Activated CD8-positive, alpha-beta T cell treated with anti-CD3 and anti-CD28 coated beads for 36 hours (primary cell): ENCODE results near the gene GJE1. TPM values are rescaled to one million over a fixed set of nuclear protein-coding genes. Genes with fewer than 3 reads are reported as not detected.

ENCODE experiments used
- ATAC-seq: fragments of 200-7000 bp; cut with Tn5 transposase; one replicate; pipeline ENCODE4 v1.10.0; 2021; ENCODE audit warnings: mild to moderate bottlenecking, moderate library complexity
- CTCF ChIA-PET: fragments of 350-600 bp; sonication (Branson Sonifier 250); formaldehyde crosslinking; loops from one replicate; lab custom pipeline; 2021; ENCODE audit warnings: antibody characterized with exemption; lab: Charles Lee
- POLR2A ChIA-PET: fragments of 350-600 bp; sonication (Branson Sonifier 250); formaldehyde crosslinking; loops from one replicate; lab custom pipeline; 2021; ENCODE audit warnings: antibody characterized with exemption; lab: Charles Lee
- DNase-seq: peaks from one replicate; pipeline ENCODE4 v3.0.0-alpha.2; 2020
- H3K27ac Mint-ChIP-seq: one replicate; pipeline ENCODE4 v1.8.0; 2021; ENCODE audit warnings: mild to moderate bottlenecking, mixed read lengths
- H3K27me3 Mint-ChIP-seq: one replicate; pipeline ENCODE4 v1.8.0; 2021; ENCODE audit warnings: mixed read lengths
- H3K36me3 Mint-ChIP-seq: one replicate; pipeline ENCODE4 v1.8.0; 2021; ENCODE audit warnings: low read depth, mixed read lengths
- H3K4me1 Mint-ChIP-seq: one replicate; pipeline ENCODE4 v1.8.0; 2021; ENCODE audit warnings: low read depth, mixed read lengths
- H3K4me3 Mint-ChIP-seq: one replicate; pipeline ENCODE4 v1.8.0; 2021; ENCODE audit warnings: mild to moderate bottlenecking, moderate library complexity, mixed read lengths
- H3K9me3 Mint-ChIP-seq: one replicate; pipeline ENCODE4 v1.8.0; 2021; ENCODE audit warnings: mixed read lengths
- CTCF ChIP-seq: fragments of 200-600 bp; IDR thresholded peaks from one replicate; pipeline ENCODE4 v1.8.0; 2022; ENCODE audit warnings: antibody characterized with exemption, mild to moderate bottlenecking
- intact Hi-C: fragments of 100-400 bp; cut with micrococcal nuclease; formaldehyde crosslinking; loops from one replicate; pipeline ENCODE4 v1.10.0; 2022
- total RNA-seq, 2 experiments: library from RNA; stranded (reverse); gene quantifications; one replicate each; pipeline ENCODE4 v1.2.3, GENCODE V29; 2021

GJE1 gene
- total RNA-seq, 2 experiments from 2014 or later: not detected

GRCh38 chr6:142183351-142183750, 50.6 kb downstream of the GJE1 start:
- POLR2A ChIA-PET: no interaction called here
- Mint-ChIP-seq H3K4me3 (no peak overlapping the region), H3K9me3 (no peaks in the 10 kb centered on the region), H3K27ac (no peak overlapping the region), H3K4me1 (peaks cover 4% of the 10 kb centered on the region), H3K36me3 (peaks cover 9% of the 10 kb centered on the region), H3K27me3 (no peaks in the 10 kb centered on the region)
- ATAC-seq: no peak
- DNase-seq: no peak
- CTCF ChIA-PET: interaction anchor here (1.0 to 1.5 kb wide), 3 partner anchors 19 to 27 kb away, joined by 3 to 8 read pairs (median 5); no protein-coding TSS in a partner anchor
- intact Hi-C loops: no loop called here
- TF ChIP-seq CTCF: no peak

GRCh38 chr6:142184307-142184706, 51.6 kb downstream of the GJE1 start:
- Mint-ChIP-seq H3K27me3 (no peaks in the 10 kb centered on the region), H3K4me1 (peaks cover 4% of the 10 kb centered on the region), H3K4me3 (no peak overlapping the region), H3K36me3 (peaks cover 12% of the 10 kb centered on the region), H3K27ac (no peak overlapping the region), H3K9me3 (no peaks in the 10 kb centered on the region)
- POLR2A ChIA-PET: no interaction called here
- CTCF ChIA-PET: no interaction called here
- intact Hi-C loops: no loop called here
- ATAC-seq: no peak
- no peak for DNase-seq
- TF ChIP-seq CTCF: no peak

Other genes with a start within 250 kb of the GJE1 start
- not detected for gene NMBR, start 14.2 kb downstream of the GJE1 start, total RNA-seq
- 10 to 100 TPM; 53.8 to 57.1 TPM for gene VTA1, start 14.3 kb downstream of the GJE1 start, total RNA-seq
- gene ADGRG6, start 169.1 kb downstream of the GJE1 start, total RNA-seq: 1 to 10 TPM; 1.3 to 1.5 TPM